OCI-LY3 (cell line): ENCODE measurements around the gene PAM.

Source experiments
- H2AFZ ChIP-seq: fragments of 200-600, 300-600 bp; shearing (Covaris generic); 2 replicates; pipeline ENCODE4 v1.6.0; 2014; ENCODE audit warnings: antibody characterized with exemption, low read depth, low read length
- H3K27ac ChIP-seq: fragments of 200-600, 300-600 bp; sonication (generic); 2 replicates; pipeline ENCODE4 v1.5.1; 2014; ENCODE audit warnings: mild to moderate bottlenecking, low read length, moderate library complexity, mixed read lengths
- H3K27me3 ChIP-seq: fragments of 200-600, 300-600 bp; sonication (generic); 2 replicates; pipeline ENCODE4 v1.6.1; 2014; ENCODE audit warnings: low read depth, low read length, mixed read lengths
- H3K36me3 ChIP-seq: fragments of 200-600, 300-600 bp; sonication (generic); replicated peaks from 2 replicates; pipeline ENCODE3; 2014; ENCODE audit warnings: low read depth, low read length, mixed read lengths
- H3K4me1 ChIP-seq: fragments of 300-600, 200-600 bp; sonication (generic); 2 replicates; pipeline ENCODE4 v1.6.1; 2014; ENCODE audit warnings: low read length, mixed read lengths
- H3K4me2 ChIP-seq: fragments of 200-600, 300-600 bp; sonication (generic); 2 replicates; pipeline ENCODE4 v1.6.1; 2014; ENCODE audit warnings: low read length, mixed read lengths
- H3K4me3 ChIP-seq: fragments of 300-600, 200-600 bp; sonication (generic); 2 replicates; pipeline ENCODE4 v1.5.1; 2014; ENCODE audit warnings: antibody characterized with exemption, mild to moderate bottlenecking, low read length, moderate library complexity
- H3K79me2 ChIP-seq: fragments of 300-600, 200-600 bp; shearing (Covaris generic); 2 replicates; pipeline ENCODE4 v1.6.1; 2014; ENCODE audit warnings: mild to moderate bottlenecking, low read length, mixed read lengths
- H3K9ac ChIP-seq: fragments of 300-600, 200-600 bp; shearing (Covaris generic); 2 replicates; pipeline ENCODE4 v1.6.0; 2014; ENCODE audit warnings: mild to moderate bottlenecking, low read length, moderate library complexity
- H3K9me3 ChIP-seq: fragments of 200-600, 300-600 bp; shearing (Covaris generic); 2 replicates; pipeline ENCODE4 v1.6.1; 2014; ENCODE audit warnings: low read length, mixed read lengths; ENCODE audit not compliant: insufficient read depth
- H4K20me1 ChIP-seq: fragments of 200-600, 300-600 bp; sonication (generic); 2 replicates; pipeline ENCODE4 v1.6.1; 2016; ENCODE audit warnings: low read length, mixed read lengths; ENCODE audit not compliant: insufficient read depth
- EZH2phosphoT487 ChIP-seq: fragments of 200-600 bp; shearing (Covaris generic); IDR thresholded peaks from 2 replicates; pipeline ENCODE4 v1.6.1; 2018; ENCODE audit warnings: antibody characterized with exemption, mixed run types, low read depth
- TF ChIP-seq, protein P1 (sequence below): fragments of 200-600, 300-600 bp; sonication (generic); IDR thresholded peaks from 2 replicates; pipeline ENCODE4 v1.5.1; 2014; ENCODE audit warnings: antibody characterized with exemption, low read length, low read depth

PAM gene

DNA sequence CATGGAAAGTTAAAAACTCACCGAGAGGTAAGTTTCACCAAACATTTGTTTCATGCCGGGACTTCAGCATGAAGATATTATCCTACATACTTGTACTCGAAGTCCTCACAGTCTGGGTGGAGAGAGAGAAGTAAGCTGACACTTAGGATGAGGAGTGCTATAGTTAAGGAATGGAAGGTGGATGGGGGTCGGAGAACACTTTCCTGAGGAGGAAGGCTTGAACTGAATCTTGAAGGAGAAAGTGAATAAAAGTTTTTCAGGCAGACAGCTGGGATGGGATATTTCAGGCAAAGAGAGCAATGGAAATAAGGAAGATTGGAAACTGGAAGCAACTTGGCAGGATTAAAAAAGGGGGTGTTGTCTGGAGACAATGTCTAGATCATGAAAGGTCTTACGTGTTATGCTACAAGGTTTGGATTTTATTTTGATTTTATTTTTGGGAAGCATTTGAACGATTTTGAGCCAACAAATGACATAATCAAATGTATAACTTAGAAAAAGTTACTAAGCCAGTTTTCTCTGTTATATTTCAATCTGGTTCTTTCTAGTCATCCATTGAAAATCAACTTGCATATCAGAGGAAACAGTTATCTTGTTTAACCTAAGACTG is 167.1 kb downstream of the PAM start:
- Histone ChIP-seq H3K9me3 (no peaks in the 10 kb centered on the region), H3K27ac (no peak overlapping the region), H3K79me2 (no peaks in the 10 kb centered on the region), H3K4me3 (no peak overlapping the region), H2AFZ (no peak overlapping the region), H3K36me3 (no peaks in the 10 kb centered on the region), H3K27me3 (no peaks in the 10 kb centered on the region), H3K4me1 (no peaks in the 10 kb centered on the region), H3K9ac (no peak overlapping the region), H3K4me2 (no peak overlapping the region), H4K20me1 (no peaks in the 10 kb centered on the region)
- TF ChIP-seq EZH2phosphoT487, result no peak
- TF ChIP-seq, protein P1, sequence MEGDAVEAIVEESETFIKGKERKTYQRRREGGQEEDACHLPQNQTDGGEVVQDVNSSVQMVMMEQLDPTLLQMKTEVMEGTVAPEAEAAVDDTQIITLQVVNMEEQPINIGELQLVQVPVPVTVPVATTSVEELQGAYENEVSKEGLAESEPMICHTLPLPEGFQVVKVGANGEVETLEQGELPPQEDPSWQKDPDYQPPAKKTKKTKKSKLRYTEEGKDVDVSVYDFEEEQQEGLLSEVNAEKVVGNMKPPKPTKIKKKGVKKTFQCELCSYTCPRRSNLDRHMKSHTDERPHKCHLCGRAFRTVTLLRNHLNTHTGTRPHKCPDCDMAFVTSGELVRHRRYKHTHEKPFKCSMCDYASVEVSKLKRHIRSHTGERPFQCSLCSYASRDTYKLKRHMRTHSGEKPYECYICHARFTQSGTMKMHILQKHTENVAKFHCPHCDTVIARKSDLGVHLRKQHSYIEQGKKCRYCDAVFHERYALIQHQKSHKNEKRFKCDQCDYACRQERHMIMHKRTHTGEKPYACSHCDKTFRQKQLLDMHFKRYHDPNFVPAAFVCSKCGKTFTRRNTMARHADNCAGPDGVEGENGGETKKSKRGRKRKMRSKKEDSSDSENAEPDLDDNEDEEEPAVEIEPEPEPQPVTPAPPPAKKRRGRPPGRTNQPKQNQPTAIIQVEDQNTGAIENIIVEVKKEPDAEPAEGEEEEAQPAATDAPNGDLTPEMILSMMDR, result no peak

- no peaks in the 10 kb centered on the region for H3K27me3 ChIP-seq
- no peaks in the 10 kb centered on the region for H3K4me1 ChIP-seq
- H3K36me3 ChIP-seq, result no peaks in the 10 kb centered on the region
- H4K20me1 ChIP-seq, result no peaks in the 10 kb centered on the region
- no peak overlapping the region for H3K4me3 ChIP-seq
- H3K9me3 ChIP-seq, result no peaks in the 10 kb centered on the region
- no peak overlapping the region for H2AFZ ChIP-seq
- TF ChIP-seq, protein P1, result no peak
- TF ChIP-seq EZH2phosphoT487, result no peak
- H3K9ac ChIP-seq, result no peak overlapping the region
- H3K27ac ChIP-seq, result no peak overlapping the region
- H3K4me2 ChIP-seq, result no peak overlapping the region
- H3K79me2 ChIP-seq, result no peaks in the 10 kb centered on the region
Observed at GRCh38 chr5:102922799-102923477, 167.8 kb downstream of the PAM start.

DNA sequence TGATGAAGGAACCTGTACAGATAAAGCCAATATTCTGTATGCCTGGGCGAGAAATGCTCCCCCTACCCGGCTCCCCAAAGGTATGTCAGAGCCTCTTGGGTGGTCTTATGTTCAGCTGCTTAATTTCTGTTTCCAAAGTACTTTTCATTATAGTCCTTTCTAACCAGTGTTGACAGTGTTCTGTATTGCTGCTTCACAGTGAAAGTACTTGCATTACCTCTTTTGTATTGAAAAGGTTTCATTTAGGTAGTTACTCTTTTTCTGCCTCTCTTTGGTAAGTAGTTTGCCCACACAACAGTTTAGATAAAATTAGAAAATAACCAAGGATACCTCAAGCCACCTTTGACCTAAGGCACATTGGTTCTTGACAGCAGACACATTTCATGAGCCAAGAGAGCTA is 169.9 kb downstream of the PAM start:
- H3K27ac ChIP-seq, result no peak overlapping the region
- TF ChIP-seq, protein P1, result no peak
- TF ChIP-seq EZH2phosphoT487, result no peak
- no peaks in the 10 kb centered on the region for H3K9me3 ChIP-seq
- H3K4me3 ChIP-seq, result no peak overlapping the region
- H4K20me1 ChIP-seq, result no peaks in the 10 kb centered on the region
- no peaks in the 10 kb centered on the region for H3K27me3 ChIP-seq
- no peaks in the 10 kb centered on the region for H3K36me3 ChIP-seq
- H3K4me2 ChIP-seq, result no peak overlapping the region
- H3K9ac ChIP-seq, result no peak overlapping the region
- no peaks in the 10 kb centered on the region for H3K4me1 ChIP-seq
- H3K79me2 ChIP-seq, result no peaks in the 10 kb centered on the region
- H2AFZ ChIP-seq, result no peak overlapping the region

- H3K27ac ChIP-seq, result no peak overlapping the region
- H3K9ac ChIP-seq, result no peak overlapping the region
- no peaks in the 10 kb centered on the region for H3K4me1 ChIP-seq
- no peaks in the 10 kb centered on the region for H3K9me3 ChIP-seq
- no peaks in the 10 kb centered on the region for H3K79me2 ChIP-seq
- H3K4me3 ChIP-seq, result no peak overlapping the region
- no peaks in the 10 kb centered on the region for H3K27me3 ChIP-seq
- H3K4me2 ChIP-seq, result no peak overlapping the region
- H2AFZ ChIP-seq, result no peak overlapping the region
- H3K36me3 ChIP-seq, result no peaks in the 10 kb centered on the region
- H4K20me1 ChIP-seq, result no peaks in the 10 kb centered on the region
- TF ChIP-seq, protein P1, result no peak
- no peak for TF ChIP-seq EZH2phosphoT487
Observed at GRCh38 chr5:102927007-102927406, 171.9 kb downstream of the PAM start.
